GM19238 (cell line): ENCODE measurements around the gene MMP21.

Experiments
- DNase-seq: peaks from one replicate; pipeline ENCODE4 v3.0.0; 2011; ENCODE audit warnings: low spot score; ENCODE audit not compliant: insufficient read length

Gene MMP21

GRCh38 chr10:125765835-125766234, 9.8 kb downstream of the MMP21 start:
- no peak for DNase-seq

GRCh38 chr10:125762692-125763648, 12.7 kb downstream of the MMP21 start:
- no peak for DNase-seq

- DNase-seq, result no peak
These were observed 13.7 kb downstream of the MMP21 start for GRCh38 chr10:125761961-125762360.

- DNase-seq, result no peak
These were observed 17.9 kb downstream of the MMP21 start for GRCh38 chr10:125757742-125758141.

DNA sequence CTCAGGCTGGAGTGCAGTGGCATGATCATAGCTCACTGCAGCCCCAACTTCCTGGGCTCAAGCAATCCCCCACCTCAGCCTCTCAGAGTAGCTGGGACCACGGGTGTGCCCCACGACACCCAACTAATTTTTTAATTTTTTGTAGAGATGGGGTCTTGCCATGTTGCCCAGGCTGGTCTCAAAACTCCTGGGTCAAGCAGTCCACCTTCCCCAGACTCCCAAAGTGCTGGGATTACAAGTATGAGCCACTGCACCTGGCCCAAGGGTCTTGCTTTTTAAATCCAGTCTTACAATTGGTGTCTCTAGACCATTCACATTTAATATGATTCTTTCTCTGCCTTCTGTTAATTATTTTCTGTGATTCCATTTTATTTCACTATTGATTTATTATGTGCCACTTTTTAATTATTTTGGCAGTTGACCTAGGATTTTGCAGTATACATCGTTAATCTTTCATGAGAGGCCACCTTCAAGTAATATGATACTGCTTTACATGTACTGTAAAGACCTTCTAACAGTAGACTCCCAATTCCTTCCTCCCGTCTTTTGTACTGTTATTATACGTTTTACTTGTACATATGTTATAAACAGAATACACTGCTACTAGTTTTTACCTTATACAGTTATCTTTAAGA, 18.7 kb downstream of the MMP21 start:
- no peak for DNase-seq

GRCh38 chr10:125756196-125756595, 19.4 kb downstream of the MMP21 start:
- no peak for DNase-seq

GRCh38 chr10:125747417-125747816, 28.2 kb downstream of the MMP21 start:
- no peak for DNase-seq

DNA sequence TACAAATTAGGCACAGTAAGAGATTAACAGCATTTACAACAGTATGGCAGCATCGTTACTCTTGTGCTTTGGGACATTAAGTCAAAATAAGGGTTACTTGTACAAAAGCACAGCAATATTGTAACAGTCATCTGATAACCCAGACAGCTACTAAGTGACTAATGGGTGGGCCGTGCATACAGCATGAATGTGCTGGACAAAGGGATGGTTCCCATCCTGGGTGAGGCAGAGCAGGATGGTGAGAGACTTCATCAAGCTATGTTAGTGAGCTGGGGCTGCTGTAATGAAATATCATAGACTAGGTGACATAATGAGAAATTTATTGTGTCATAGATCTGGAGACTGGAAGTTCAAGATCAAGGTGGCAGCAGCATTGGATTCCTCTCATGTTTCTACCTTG, 30.7 kb downstream of the MMP21 start:
- no peak for DNase-seq

GRCh38 chr10:125742465-125742864, 33.2 kb downstream of the MMP21 start:
- no peak for DNase-seq

- DNase-seq, result no peak
These were observed 35.5 kb downstream of the MMP21 start for GRCh38 chr10:125739994-125740679.

- DNase-seq, result no peak
These were observed 37.4 kb downstream of the MMP21 start for GRCh38 chr10:125738206-125738605.

- no peak for DNase-seq
These were observed 40.8 kb downstream of the MMP21 start for GRCh38 chr10:125734823-125735222.

GRCh38 chr10:125734148-125734547, 41.5 kb downstream of the MMP21 start:
- DNase-seq, result no peak

- no peak for DNase-seq
These were observed 48.2 kb downstream of the MMP21 start for GRCh38 chr10:125727436-125727835.

- no peak for DNase-seq
These were observed 48.7 kb downstream of the MMP21 start for GRCh38 chr10:125726914-125727313.

- no peak for DNase-seq
These were observed 52.8 kb downstream of the MMP21 start for GRCh38 chr10:125722811-125723210.

GRCh38 chr10:125721035-125721434, 54.6 kb downstream of the MMP21 start:
- peak; percentile 8 for DNase-seq

DNA sequence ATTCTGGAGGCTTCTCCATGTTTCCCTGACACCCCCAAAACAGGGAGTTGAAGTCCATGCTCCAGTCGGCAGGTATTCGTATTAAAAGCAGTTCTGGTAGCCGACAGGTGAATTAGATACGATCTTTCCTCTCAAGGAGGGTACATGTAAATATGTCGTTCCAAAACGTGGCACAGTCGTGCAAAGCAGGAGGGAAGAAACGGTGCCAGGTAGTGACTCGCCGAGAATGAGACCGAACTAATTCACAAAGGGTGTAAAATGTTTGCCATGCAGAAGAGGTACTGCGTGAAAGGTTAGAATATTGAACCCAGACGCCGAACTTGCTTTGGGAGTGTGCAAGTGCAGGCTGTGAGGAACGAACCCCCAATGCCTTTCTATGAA, 55.6 kb downstream of the MMP21 start:
- DNase-seq, result no peak

- peak; percentile 74 for DNase-seq
These were observed 56.2 kb downstream of the MMP21 start, which contains the start of gene EDRF1 for GRCh38 chr10:125719173-125720001. TSS of gene EDRF1 (plus strand) at chr10:125719709. CDS start at chr10:125719808, 99 bp downstream.
